Glomerular endothelial cell (primary cell): ENCODE results near the gene PEX3. TPM values are rescaled to one million over a fixed set of nuclear protein-coding genes. Genes with fewer than 3 reads are reported as not detected.
"Not testable (repeated sequence)": the region's sequence is repeated elsewhere in the genome, so short reads cannot be mapped to it uniquely, and the experiment has no call there.

Source experiments
- DNase-seq: peaks from one replicate; pipeline ENCODE4 v3.0.0-alpha.2; 2011; ENCODE audit warnings: low read depth, low spot score; ENCODE audit errors: extremely low read depth
- total RNA-seq: library from RNA; depleted of rRNA; stranded (reverse); fragments of >200 nt; gene quantifications from 2 replicates; pipeline ENCODE4 v1.2.3, GENCODE V29; 2015

Gene PEX3
- total RNA-seq, 1 donor from 2014 or later: 9.3 TPM

- no peak for DNase-seq
Measured at GRCh38 chr6:143443096-143443495, 7.5 kb upstream of the PEX3 start.

- DNase-seq: not testable (repeated sequence)
Measured at GRCh38 chr6:143447865-143448264, 2.7 kb upstream of the PEX3 start.

GRCh38 chr6:143449082-143449713, 1.4 kb upstream of the PEX3 start:
- DNase-seq: no peak

GRCh38 chr6:143449714-143450452, 722 bp upstream of the PEX3 start:
- DNase-seq: no peak

GRCh38 chr6:143451531-143451930, 926 bp downstream of the PEX3 start:
- no peak for DNase-seq

GRCh38 chr6:143457563-143458359, 7.2 kb downstream of the PEX3 start:
- DNase-seq: no peak

- DNase-seq: no peak
Measured at GRCh38 chr6:143465546-143465945, 14.9 kb downstream of the PEX3 start.

- no peak for DNase-seq
Measured at GRCh38 chr6:143468026-143468425, 17.4 kb downstream of the PEX3 start.

GRCh38 chr6:143468823-143469222, 18.2 kb downstream of the PEX3 start:
- DNase-seq: not testable (repeated sequence)

GRCh38 chr6:143471822-143472221, 21.2 kb downstream of the PEX3 start:
- DNase-seq: no peak

GRCh38 chr6:143476545-143476944, 25.9 kb downstream of the PEX3 start:
- DNase-seq: no peak

- DNase-seq: no peak
Measured at GRCh38 chr6:143478479-143479062, 28.0 kb downstream of the PEX3 start.

- no peak for DNase-seq
Measured at GRCh38 chr6:143482593-143482992, 32.0 kb downstream of the PEX3 start.

- no peak for DNase-seq
Measured at GRCh38 chr6:143485967-143486366, 35.4 kb downstream of the PEX3 start.

- DNase-seq: no peak
Measured at GRCh38 chr6:143486752-143487151, 36.1 kb downstream of the PEX3 start.

- DNase-seq: no peak
Measured at GRCh38 chr6:143490244-143490643, 39.6 kb downstream of the PEX3 start.

- DNase-seq: no peak
Measured at GRCh38 chr6:143490775-143491174, 40.2 kb downstream of the PEX3 start.

- no peak for DNase-seq
Measured at GRCh38 chr6:143496974-143497373, 46.4 kb downstream of the PEX3 start.

- DNase-seq: no peak
Measured at GRCh38 chr6:143498428-143498827, 47.8 kb downstream of the PEX3 start.

- no peak for DNase-seq
Measured at GRCh38 chr6:143501851-143502250, 51.2 kb downstream of the PEX3 start.

- DNase-seq: no peak
Measured at GRCh38 chr6:143504369-143504768, 53.8 kb downstream of the PEX3 start.
